H1 (cell line): ENCODE data around the gene PNPLA3.

Source experiments
- CHD2 ChIP-seq: IDR thresholded peaks from 2 replicates; pipeline ENCODE4 v1.6.1; 2012; ENCODE audit warnings: low read length, improper control_type of control experiment
- CTBP2 ChIP-seq: IDR thresholded peaks from 2 replicates; pipeline ENCODE4 v1.7.0; 2011; ENCODE audit warnings: borderline replicate concordance, mild to moderate bottlenecking, moderate library complexity, mixed read lengths, low read length; ENCODE audit not compliant: insufficient read depth, insufficient read length
- CTCF ChIP-seq, 3 experiments: IDR thresholded peaks; 1 replicate in 2 of 3; 2 replicates in 1 of 3; pipeline versions ENCODE4 v1.5.1 to v1.6.1; 2011; ENCODE audit warnings: low read length in 3 of 3, mild to moderate bottlenecking in 3 of 3, inconsistent platforms in 2 of 3, low read depth in 1 of 3, moderate library complexity in 1 of 3; ENCODE audit not compliant: insufficient read depth in 1 of 3; ENCODE audit errors: control extremely low read depth in 1 of 3
- EZH2 ChIP-seq: fragments of 200-600 bp; sonication (generic); IDR thresholded peaks from 2 replicates; pipeline ENCODE4 v1.7.1; 2012; ENCODE audit warnings: low read depth, mild to moderate bottlenecking, moderate library complexity, low read length, inconsistent platforms; ENCODE audit not compliant: severe bottlenecking
- POLR2A ChIP-seq, 2 experiments: IDR thresholded peaks; 1 replicate in 1 of 2; 2 replicates in 1 of 2; pipeline ENCODE4 v1.6.1; 2011; ENCODE audit warnings: low read depth in 2 of 2, low read length in 2 of 2, mild to moderate bottlenecking in 2 of 2; ENCODE audit errors: control extremely low read depth in 1 of 2
- POLR2AphosphoS5 ChIP-seq: IDR thresholded peaks from 2 replicates; pipeline ENCODE4 v1.6.1; 2011; ENCODE audit warnings: low read depth, low read length
- TAF1 ChIP-seq: IDR thresholded peaks from 2 replicates; pipeline ENCODE4 v1.6.1; 2011; ENCODE audit warnings: mild to moderate bottlenecking, low read depth, low read length
- TEAD4 ChIP-seq: IDR thresholded peaks from 2 replicates; pipeline ENCODE4 v1.6.1; 2012; ENCODE audit warnings: low read depth, low read length, inconsistent platforms, mixed read lengths
- YY1 ChIP-seq: IDR thresholded peaks from 2 replicates; pipeline ENCODE4 v1.6.1; 2011; ENCODE audit warnings: low read depth, mild to moderate bottlenecking, low read length
- TF ChIP-seq, protein P1 (sequence below): IDR thresholded peaks from 2 replicates; pipeline ENCODE4 v1.6.1; 2012; ENCODE audit warnings: inconsistent platforms

- TF ChIP-seq CTBP2 (no peak), CTCF (IDR thresholded peaks at IDR 0.05; ENCODE audit: control extremely low read depth in 1 of 3, insufficient read depth in 1 of 3, low read depth in 1 of 3, low read length in 3 of 3) (no peak), EZH2 (no peak), POLR2A (IDR thresholded peaks at IDR 0.05; ENCODE audit: control extremely low read depth in 1 of 2, low read depth in 2 of 2, low read length in 2 of 2) (no peak), YY1 (no peak), TEAD4 (no peak), POLR2AphosphoS5 (no peak), TAF1 (no peak), CHD2 (no peak)
- TF ChIP-seq, protein P1, sequence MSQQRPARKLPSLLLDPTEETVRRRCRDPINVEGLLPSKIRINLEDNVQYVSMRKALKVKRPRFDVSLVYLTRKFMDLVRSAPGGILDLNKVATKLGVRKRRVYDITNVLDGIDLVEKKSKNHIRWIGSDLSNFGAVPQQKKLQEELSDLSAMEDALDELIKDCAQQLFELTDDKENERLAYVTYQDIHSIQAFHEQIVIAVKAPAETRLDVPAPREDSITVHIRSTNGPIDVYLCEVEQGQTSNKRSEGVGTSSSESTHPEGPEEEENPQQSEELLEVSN, result no peak
These were observed 45.0 kb downstream of the PNPLA3 start for GRCh38 chr22:43968614-43969013.
